IgD-negative memory B cell (primary cell): ENCODE data around the gene PATJ. TPM values are rescaled to one million over a fixed set of nuclear protein-coding genes. Genes with fewer than 3 reads are reported as not detected.
"Not testable (repeated sequence)": the region's sequence is repeated elsewhere in the genome, so short reads cannot be mapped to it uniquely, and the experiment has no call there.

Source experiments
- H3K27ac Mint-ChIP-seq, 3 donors: one replicate each; pipeline ENCODE4 v1.8.0; 2020 to 2022; ENCODE audit warnings: mild to moderate bottlenecking in 3 of 3, mixed read lengths in 3 of 3, moderate library complexity in 1 of 3
- H3K27me3 Mint-ChIP-seq: one replicate; pipeline ENCODE4 v1.8.0; 2021; ENCODE audit warnings: mixed read lengths
- H3K36me3 Mint-ChIP-seq: one replicate; pipeline ENCODE4 v1.8.0; 2020; ENCODE audit warnings: mild to moderate bottlenecking, mixed read lengths
- H3K4me1 Mint-ChIP-seq, 3 donors: one replicate each; pipeline ENCODE4 v1.8.0; 2020 to 2022; ENCODE audit warnings: mixed read lengths in 3 of 3, mild to moderate bottlenecking in 1 of 3
- H3K4me3 Mint-ChIP-seq, 4 donors: one replicate each; pipeline ENCODE4 v1.8.0; 2020 to 2022; ENCODE audit warnings: mild to moderate bottlenecking in 4 of 4, mixed read lengths in 4 of 4, moderate library complexity in 3 of 4
- H3K9me3 Mint-ChIP-seq, 3 donors: one replicate each; pipeline ENCODE4 v1.8.0; 2020 to 2021; ENCODE audit warnings: mixed read lengths in 3 of 3, mild to moderate bottlenecking in 1 of 3
- polyA plus RNA-seq: library from polyadenylated mRNA; unstranded; fragments of 300-500 nt; fragmentation: Illumina TruSeq; gene quantifications from one replicate; pipeline ENCODE4 v1.2.3, GENCODE V29; 2021

The PATJ gene, protein sequence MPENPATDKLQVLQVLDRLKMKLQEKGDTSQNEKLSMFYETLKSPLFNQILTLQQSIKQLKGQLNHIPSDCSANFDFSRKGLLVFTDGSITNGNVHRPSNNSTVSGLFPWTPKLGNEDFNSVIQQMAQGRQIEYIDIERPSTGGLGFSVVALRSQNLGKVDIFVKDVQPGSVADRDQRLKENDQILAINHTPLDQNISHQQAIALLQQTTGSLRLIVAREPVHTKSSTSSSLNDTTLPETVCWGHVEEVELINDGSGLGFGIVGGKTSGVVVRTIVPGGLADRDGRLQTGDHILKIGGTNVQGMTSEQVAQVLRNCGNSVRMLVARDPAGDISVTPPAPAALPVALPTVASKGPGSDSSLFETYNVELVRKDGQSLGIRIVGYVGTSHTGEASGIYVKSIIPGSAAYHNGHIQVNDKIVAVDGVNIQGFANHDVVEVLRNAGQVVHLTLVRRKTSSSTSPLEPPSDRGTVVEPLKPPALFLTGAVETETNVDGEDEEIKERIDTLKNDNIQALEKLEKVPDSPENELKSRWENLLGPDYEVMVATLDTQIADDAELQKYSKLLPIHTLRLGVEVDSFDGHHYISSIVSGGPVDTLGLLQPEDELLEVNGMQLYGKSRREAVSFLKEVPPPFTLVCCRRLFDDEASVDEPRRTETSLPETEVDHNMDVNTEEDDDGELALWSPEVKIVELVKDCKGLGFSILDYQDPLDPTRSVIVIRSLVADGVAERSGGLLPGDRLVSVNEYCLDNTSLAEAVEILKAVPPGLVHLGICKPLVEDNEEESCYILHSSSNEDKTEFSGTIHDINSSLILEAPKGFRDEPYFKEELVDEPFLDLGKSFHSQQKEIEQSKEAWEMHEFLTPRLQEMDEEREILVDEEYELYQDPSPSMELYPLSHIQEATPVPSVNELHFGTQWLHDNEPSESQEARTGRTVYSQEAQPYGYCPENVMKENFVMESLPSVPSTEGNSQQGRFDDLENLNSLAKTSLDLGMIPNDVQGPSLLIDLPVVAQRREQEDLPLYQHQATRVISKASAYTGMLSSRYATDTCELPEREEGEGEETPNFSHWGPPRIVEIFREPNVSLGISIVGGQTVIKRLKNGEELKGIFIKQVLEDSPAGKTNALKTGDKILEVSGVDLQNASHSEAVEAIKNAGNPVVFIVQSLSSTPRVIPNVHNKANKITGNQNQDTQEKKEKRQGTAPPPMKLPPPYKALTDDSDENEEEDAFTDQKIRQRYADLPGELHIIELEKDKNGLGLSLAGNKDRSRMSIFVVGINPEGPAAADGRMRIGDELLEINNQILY (N-terminal part only)
- 17.4 TPM for polyA plus RNA-seq

DNA sequence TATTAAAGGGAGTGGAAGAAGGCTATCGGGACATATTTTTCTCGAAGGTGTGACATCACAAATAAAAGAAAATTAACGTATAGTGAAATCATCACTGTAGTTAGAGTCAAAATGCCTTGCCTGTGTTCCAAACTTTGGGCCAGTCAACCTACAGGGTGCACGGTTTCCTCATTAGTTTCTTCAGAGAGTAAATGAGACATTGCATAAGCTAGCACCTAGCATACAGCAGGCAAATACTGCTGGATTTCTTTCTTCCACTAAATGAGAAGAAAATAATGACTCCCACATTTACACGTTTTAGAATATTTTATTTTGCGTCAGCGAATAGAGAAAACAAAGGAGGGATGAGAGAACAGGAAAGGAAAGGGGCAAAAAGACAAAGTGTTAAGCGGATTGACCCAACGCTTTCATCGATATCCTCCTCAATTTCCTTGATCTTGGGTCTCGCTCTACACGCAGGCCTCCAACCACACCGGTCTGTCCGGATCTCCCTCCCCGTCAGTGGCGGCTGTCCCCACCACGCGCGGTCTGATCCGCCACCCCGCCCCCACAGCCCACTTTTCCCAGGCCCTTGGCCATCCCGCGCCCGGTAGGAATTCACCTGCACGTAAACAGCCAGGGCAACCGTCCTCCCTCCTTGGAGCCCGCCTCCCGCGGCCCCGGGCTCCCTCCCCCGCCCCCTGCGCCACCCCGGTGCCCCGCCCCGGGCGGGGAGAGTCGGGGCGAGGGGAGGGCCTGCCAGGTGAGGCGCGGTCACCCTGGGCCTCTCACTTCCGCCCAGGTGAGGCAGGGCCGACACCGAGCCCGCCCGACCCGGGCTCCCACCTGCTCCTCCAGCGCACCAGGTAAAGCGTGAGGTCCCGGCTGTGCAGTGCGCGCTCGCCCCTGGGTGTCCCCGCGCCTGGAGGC lies at the start of gene PATJ:
TSS of gene PATJ (plus strand) at position 770 of the 909 bp plus-strand sequence. CDS start 20,413 bp downstream, outside the sequence.
- Mint-ChIP-seq H3K36me3 (no peaks in the 10 kb centered on the region), H3K9me3 (no peaks in the 10 kb centered on the region), H3K4me3 (peak within 1 kb of the TSS; percentile 93 to 97 (median 94)), H3K27ac (peak within 1 kb of the TSS; percentile 57 to 95 (median 93)), H3K4me1 (peaks cover 15 to 21% (median 15%) of the 10 kb centered on the region in 3 donors), H3K27me3 (no peaks in the 10 kb centered on the region)

DNA sequence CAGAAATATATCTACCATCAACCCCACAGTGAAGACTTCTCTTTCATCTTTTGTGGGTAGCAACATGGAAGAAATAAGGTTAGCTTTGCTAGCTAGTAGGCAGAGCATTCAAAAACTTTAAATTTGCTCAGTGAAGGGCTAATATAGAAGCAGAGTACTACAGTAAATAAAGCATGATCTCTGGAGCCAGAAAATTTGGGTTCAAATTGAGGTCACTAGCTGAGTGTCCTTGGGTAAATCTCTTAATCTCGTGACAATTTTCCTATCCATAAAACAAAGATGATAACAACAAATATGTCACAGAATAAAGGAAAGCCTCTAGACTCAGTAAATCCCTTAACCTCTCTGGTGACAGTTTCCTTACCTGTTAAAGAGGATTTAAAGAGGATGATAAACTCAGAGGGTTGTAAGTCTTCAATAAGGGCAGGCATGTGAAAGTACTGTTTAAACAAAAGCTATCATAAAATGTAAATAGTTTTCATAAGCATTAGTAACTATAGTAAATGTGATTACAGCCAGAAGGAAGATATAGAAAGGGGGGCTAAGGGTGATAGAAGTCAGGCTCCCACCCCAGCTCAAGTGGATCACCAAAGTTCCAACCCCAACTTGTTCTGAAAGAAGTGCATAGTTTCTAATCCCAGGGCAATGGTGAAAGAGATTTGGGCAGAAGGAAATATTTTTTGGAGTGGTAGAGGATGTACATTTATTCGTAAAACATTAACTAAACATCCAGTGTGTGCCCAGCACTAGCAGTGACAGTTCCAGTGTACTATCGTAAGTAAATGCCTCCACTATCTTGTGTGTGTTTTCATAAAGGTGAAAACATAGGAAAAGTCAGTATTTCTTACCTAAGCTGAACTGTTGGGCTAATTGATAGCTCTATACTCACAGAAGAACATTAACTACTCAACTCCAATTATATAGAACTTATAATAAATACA lies 42.1 kb upstream of the PATJ start:
- Mint-ChIP-seq H3K4me1 (peaks cover 0 to 1% (median 0%) of the 10 kb centered on the region in 3 donors), H3K4me3 (no peak overlapping the region), H3K9me3 (no peaks in the 10 kb centered on the region), H3K36me3 (peaks cover 9% of the 10 kb centered on the region), H3K27me3 (no peaks in the 10 kb centered on the region), H3K27ac (no peak overlapping the region)

DNA sequence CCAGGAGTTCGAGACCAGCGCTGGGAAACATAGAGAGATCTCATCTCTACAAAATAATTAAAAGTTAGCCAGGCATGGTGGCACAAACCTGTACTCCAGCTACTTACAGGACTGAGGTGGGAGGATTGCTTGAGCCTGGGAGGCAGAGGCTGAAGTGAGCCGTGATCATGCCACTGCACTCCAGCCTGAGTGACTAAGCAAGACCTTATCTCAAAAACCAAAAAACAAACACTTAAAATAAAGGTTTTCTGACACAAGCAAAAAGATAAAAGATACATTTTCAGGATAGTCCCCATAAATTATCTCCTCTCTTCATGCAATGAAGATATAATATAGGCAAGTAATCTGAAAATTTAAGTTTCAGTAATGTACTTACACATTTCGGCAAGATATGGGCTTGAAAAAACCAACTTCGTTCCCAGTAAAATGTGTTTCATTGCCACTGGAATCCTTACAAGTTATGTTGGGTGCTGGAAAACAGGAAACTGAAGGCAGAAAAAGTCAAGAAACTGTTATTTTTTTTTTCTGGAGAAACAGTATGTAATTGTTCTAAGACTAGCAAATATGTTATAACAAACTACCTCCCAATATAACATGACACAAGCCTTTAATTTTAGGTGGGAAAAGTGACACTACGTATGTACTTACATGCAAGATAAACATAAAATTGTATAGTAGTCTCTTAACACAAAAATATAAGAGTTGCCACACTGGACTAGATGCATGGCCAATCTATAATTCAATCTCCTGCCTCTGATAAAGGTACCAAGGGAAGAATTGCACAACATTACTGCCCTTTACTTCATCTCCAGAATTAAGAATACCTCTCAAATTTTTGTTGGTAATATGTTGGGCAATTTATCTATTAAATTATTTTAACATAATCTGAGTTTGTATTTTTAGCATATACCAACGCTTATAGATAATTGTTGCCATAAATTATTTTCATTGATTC lies 33.0 kb upstream of the PATJ start:
- Mint-ChIP-seq H3K4me3 (no peak overlapping the region), H3K4me1 (peaks cover 0 to 3% (median 2%) of the 10 kb centered on the region in 3 donors), H3K9me3 (no peaks in the 10 kb centered on the region), H3K27ac (no peak overlapping the region), H3K27me3 (no peaks in the 10 kb centered on the region), H3K36me3 (no peaks in the 10 kb centered on the region)

DNA sequence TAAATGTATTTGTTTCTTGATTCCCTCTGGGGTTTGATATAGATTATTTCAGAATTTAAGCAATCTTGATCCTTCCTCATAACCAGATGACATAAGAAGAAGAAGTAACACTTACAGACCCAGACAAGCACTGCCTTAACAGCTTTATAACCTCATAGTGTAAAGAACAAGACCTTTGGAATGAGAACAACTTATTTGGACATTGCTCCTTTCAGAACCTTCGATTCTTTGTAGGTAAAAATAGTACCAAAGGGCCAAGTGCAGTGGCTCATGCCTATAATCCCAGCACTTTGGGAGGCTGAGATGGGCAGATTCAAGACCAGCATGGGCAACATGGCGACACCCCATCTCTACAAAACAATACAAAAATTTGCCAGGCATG lies 32.4 kb upstream of the PATJ start:
- H3K27ac Mint-ChIP-seq: no peak overlapping the region
- peaks cover 2% of the 10 kb centered on the region for H3K36me3 Mint-ChIP-seq

DNA sequence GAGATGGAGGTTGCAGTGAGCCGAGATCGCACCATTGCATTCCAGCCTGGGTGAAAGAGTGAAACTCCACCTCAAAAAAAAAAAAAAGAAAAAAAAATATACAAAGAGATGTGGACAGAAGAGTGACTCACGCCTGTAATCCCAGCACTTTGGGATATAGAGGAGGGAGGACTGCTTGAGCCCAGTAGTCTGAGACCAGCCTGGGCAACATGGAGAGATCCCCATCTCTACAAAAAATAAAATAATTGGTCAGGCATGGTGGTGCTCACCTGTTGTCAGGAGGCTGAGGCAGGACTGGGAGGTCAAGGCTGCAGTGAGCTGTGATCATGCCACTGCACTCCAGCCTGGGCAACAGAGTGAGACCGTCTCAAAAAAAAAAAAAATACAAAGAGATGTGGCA lies 31.0 kb upstream of the PATJ start:
- not testable (repeated sequence) for H3K36me3 Mint-ChIP-seq, H3K4me1 Mint-ChIP-seq, H3K4me3 Mint-ChIP-seq, H3K27me3 Mint-ChIP-seq, H3K27ac Mint-ChIP-seq, H3K9me3 Mint-ChIP-seq

More for the DNA sequence above, 32.4 kb upstream of the PATJ start:
- H3K9me3 Mint-ChIP-seq: no peaks in the 10 kb centered on the region
- H3K4me3 Mint-ChIP-seq: no peak overlapping the region
- H3K27me3 Mint-ChIP-seq: no peaks in the 10 kb centered on the region
- H3K4me1 Mint-ChIP-seq: peaks cover 0 to 4% (median 3%) of the 10 kb centered on the region in 3 donors

DNA sequence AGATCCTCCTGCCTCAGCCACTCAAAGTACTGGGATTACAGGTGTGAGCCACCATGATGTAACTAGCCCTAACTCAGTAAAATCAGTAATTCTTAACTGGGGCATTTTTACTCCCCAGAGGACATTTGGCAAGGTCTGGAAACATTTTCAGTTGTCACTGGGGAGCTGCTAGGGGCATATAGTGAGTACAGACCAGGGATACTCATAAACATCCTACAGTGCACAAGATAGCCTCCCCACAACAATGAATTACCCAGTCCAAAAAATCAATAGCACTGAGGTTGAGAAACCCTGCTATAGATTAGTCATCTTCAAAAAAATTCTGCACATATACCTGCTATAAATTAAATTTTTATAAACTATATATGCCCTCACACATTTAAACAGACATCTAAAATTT lies 30.3 kb upstream of the PATJ start:
- Mint-ChIP-seq H3K4me3 (no peak overlapping the region), H3K36me3 (peaks cover 3% of the 10 kb centered on the region), H3K9me3 (no peaks in the 10 kb centered on the region), H3K27me3 (no peaks in the 10 kb centered on the region), H3K4me1 (peaks cover 0 to 5% (median 3%) of the 10 kb centered on the region in 3 donors), H3K27ac (no peak overlapping the region)

DNA sequence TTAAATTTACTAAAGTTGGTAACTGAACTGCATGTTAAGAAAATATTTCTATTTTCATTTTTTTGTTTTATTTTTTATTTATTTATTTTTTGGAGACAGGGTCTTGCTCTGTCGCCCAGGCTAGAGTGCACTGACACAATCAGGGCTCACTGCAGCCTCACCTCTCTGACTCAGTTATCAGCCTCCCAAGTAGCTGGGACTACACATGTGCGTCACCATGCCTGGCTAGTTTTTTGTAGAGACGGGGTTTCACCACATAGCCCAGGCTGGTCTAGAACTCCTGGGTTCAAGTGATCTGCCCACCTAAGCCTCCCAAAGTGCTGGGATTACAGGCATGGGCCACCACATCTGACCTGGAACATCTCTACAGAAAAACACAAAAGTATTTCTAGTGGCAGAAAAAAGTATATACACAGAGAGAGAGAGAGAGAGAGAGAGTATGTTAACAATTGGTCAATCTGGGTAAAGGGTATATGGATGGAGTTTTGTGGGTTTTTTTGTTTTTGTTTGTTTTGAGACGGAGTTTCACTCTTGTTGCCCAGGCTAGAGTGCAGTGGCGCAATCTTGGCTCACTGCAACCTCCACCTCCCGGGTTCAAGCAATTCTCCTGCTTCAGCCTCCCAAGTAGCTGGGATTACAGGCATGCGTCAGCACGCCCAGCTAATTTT lies 23.1 kb upstream of the PATJ start:
- H3K36me3 Mint-ChIP-seq, H3K9me3 Mint-ChIP-seq, H3K27me3 Mint-ChIP-seq, H3K27ac Mint-ChIP-seq: not testable (repeated sequence)
- Mint-ChIP-seq H3K4me1 (peaks cover 6 to 18% (median 11%) of the 10 kb centered on the region in 3 donors), H3K4me3 (peak overlapping the region in 1 of 4 donors; percentile 15)

DNA sequence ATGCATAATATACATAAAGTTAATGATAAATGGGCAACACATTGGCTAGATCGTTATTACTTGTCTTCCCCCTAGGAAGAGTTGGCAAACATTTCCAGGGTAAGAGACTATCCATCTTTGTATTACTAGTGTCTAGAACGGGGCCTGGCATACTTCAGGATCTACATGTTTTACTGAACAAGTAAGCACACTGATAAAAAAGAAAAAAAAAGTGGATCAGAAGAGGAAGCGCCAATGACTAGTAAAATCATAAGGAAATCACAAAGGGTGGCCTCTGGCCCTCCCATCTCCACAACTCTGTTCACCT lies 17.8 kb upstream of the PATJ start:
- no peaks in the 10 kb centered on the region for H3K9me3 Mint-ChIP-seq
- H3K27ac Mint-ChIP-seq: peak overlapping the region; percentile 95 to 98 (median 98)
- H3K27me3 Mint-ChIP-seq: no peaks in the 10 kb centered on the region
- H3K4me3 Mint-ChIP-seq: peak overlapping the region; percentile 96 to 99 (median 98)
- peaks cover 11 to 19% (median 17%) of the 10 kb centered on the region in 3 donors for H3K4me1 Mint-ChIP-seq
- H3K36me3 Mint-ChIP-seq: peaks cover 2% of the 10 kb centered on the region

DNA sequence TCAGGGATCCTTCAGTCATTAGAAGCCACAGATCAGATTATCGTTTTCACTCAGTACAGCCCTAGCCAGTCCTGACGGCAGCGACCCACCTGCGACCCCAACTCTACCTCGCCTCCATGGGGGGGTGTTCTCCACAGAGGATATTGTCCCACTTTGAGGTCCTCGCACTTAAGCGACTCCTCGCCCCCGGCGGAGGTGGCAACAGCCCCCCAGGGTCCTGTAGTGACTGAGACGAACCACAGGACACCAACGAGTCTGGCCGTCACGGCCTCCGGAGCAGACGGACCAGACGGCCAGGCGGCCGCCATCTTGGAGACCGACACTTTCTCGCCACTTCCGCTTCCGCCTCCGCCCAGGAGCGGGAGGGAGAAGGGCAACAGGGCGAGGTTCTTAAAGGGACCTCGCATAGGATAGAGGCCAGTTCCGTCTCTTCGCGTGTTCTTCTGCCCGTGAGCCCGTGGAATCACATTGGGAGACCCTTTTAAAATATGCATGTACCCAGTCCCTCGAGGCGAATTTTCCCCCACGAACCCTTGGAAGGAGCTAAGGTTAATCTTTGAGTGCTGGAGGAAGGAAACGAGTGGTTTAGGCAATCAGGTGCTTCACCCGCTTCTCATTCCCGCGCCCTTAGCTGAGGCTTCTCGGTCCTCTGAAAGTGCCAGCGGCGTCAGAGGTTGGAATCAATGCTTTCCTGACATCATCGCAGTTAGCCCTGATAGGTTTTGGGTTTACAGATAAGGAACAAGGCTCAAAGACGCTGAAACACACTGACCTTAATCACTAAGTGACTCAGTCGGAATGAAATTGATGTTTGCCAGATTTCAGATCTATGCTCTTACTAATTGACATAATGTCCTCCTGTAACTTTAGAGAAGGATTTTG lies 17.2 kb upstream of the PATJ start, which contains the start of gene TM2D1:
TSS of gene TM2D1 (minus strand) at position 329 of the 882 bp plus-strand sequence. CDS start at position 308, 21 bp downstream.
- H3K9me3 Mint-ChIP-seq: no peaks in the 10 kb centered on the region
- no peaks in the 10 kb centered on the region for H3K27me3 Mint-ChIP-seq
- H3K4me1 Mint-ChIP-seq: peaks cover 11 to 19% (median 17%) of the 10 kb centered on the region in 3 donors
- peak within 1 kb of the TSS; percentile 95 to 98 (median 98) for H3K27ac Mint-ChIP-seq
- peaks cover 2% of the 10 kb centered on the region for H3K36me3 Mint-ChIP-seq
- H3K4me3 Mint-ChIP-seq: peak within 1 kb of the TSS; percentile 96 to 99 (median 98)

DNA sequence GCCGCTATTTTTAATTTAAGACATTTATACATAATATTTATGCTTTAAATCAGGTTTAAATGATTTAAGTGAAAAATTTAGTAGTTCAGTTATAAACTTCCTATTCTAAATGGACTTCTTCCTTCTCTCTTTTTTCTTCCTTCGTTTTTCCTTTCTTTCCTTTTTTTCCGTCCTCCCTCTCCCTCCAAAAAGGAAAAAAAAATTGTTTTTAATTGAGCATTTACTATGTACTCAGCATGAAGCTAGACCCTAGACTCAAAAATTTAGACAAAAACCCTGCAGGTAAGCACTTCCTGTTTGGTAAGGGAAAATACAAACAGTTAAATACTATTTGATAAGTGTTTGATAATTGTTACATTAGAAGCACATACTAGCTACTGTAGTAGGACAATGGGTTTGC lies 14.7 kb upstream of the PATJ start:
- Mint-ChIP-seq H3K27ac (peak overlapping the region in 2 of 3 donors; percentile 33 to 62), H3K4me1 (peaks cover 11 to 14% (median 12%) of the 10 kb centered on the region in 3 donors), H3K27me3 (no peaks in the 10 kb centered on the region), H3K4me3 (peak overlapping the region in 1 of 4 donors; percentile 68), H3K9me3 (no peaks in the 10 kb centered on the region), H3K36me3 (no peaks in the 10 kb centered on the region)

DNA sequence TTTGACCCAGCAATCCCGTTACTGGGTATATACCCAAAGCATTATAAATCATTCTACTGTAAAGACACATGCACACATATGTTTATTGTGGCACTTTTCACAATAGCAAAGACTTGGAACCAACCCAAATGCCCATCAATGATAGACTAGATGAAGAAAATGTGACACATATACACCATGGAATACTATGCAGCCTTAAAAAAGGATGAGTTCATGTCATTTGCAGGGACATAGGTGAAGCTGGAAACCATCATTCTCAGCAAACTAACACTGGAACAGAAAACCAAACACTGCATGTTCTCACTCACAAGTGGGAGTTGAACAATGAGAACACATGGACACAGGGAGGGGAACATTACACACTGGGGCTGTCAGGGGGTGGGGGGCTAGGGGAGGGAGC lies 11.6 kb upstream of the PATJ start:
- H3K27ac Mint-ChIP-seq, H3K4me1 Mint-ChIP-seq, H3K27me3 Mint-ChIP-seq, H3K36me3 Mint-ChIP-seq, H3K9me3 Mint-ChIP-seq: not testable (repeated sequence)
- peak overlapping the region in 1 of 4 donors; percentile 18 for H3K4me3 Mint-ChIP-seq
